H1 (cell line): ENCODE data around the gene AFF1. TPM values are rescaled to one million over a fixed set of nuclear protein-coding genes. Genes with fewer than 3 reads are reported as not detected.

Experiments
- ATF3 ChIP-seq: IDR thresholded peaks from 2 replicates; pipeline ENCODE4 v1.6.1; 2011; ENCODE audit warnings: low read depth, mild to moderate bottlenecking, low read length; ENCODE audit not compliant: insufficient read depth
- CHD1 ChIP-seq: IDR thresholded peaks from 2 replicates; pipeline ENCODE4 v1.6.1; 2012; ENCODE audit warnings: low read depth, low read length, improper control_type of control experiment
- GABPA ChIP-seq: IDR thresholded peaks from 2 replicates; pipeline ENCODE4 v1.6.1; 2011; ENCODE audit warnings: mild to moderate bottlenecking, low read length, moderate library complexity, borderline replicate concordance; ENCODE audit not compliant: insufficient read depth
- GTF2F1 ChIP-seq: IDR thresholded peaks from 2 replicates; pipeline ENCODE4 v1.6.1; 2012; ENCODE audit warnings: low read depth, low read length, improper control_type of control experiment, borderline replicate concordance
- SAP30 ChIP-seq: fragments of 300-600 bp; sonication (generic); IDR thresholded peaks from 2 replicates; pipeline ENCODE4 v1.7.1; 2012; ENCODE audit warnings: low read length, moderate library complexity, mild to moderate bottlenecking, inconsistent platforms; ENCODE audit not compliant: insufficient read depth, insufficient replicate concordance
- polyA plus RNA-seq, 7 experiments: library from polyadenylated mRNA; depleted of rRNA in 3 of 7; stranded (reverse) in 5 of 7; unstranded in 2 of 7; fragments of >200 nt in 5 of 7; fragments of 200-250 nt in 2 of 7; gene quantifications; 1 replicate in 5 of 7; 2 replicates in 1 of 7; 4 replicates in 1 of 7; pipeline versions ENCODE4 v1.2.1 to v1.2.3, GENCODE V29; 2011 to 2013; ENCODE audit warnings: missing spikeins in 2 of 7, mixed read lengths in 2 of 7
- total RNA-seq: library from RNA; stranded (reverse); fragmentation: NEBNext Ultra II Directional; extraction: Animal tissue kit (Norgen Biotek cat#: 25700); gene quantifications from 2 replicates; pipeline ENCODE4 v1.2.1, GENCODE V29; 2021
- TF ChIP-seq, protein P1 (sequence below): IDR thresholded peaks from 2 replicates; pipeline ENCODE4 v1.6.1; 2012; ENCODE audit warnings: low read length, inconsistent platforms

Gene AFF1
- total and polyA plus RNA-seq, 2 of the 8 experiments (the other 6 are each of a cell fraction or from before 2014, with no cell fraction given) = 14.8 to 85.5 TPM

GRCh38 chr4:86940920-86941460 lies 6.2 kb downstream of the AFF1 start (continued):
- TF ChIP-seq CHD1 (no peak), GTF2F1 (no peak), ATF3 (no peak), GABPA (no peak), SAP30 (no peak)
- TF ChIP-seq, protein P1, sequence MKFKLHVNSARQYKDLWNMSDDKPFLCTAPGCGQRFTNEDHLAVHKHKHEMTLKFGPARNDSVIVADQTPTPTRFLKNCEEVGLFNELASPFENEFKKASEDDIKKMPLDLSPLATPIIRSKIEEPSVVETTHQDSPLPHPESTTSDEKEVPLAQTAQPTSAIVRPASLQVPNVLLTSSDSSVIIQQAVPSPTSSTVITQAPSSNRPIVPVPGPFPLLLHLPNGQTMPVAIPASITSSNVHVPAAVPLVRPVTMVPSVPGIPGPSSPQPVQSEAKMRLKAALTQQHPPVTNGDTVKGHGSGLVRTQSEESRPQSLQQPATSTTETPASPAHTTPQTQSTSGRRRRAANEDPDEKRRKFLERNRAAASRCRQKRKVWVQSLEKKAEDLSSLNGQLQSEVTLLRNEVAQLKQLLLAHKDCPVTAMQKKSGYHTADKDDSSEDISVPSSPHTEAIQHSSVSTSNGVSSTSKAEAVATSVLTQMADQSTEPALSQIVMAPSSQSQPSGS = no peak
- TF ChIP-seq, all 59 proteins: peak for 0
